Jurkat, Clone E6-1 (cell line): Measurements from ENCODE around the gene FARP2.

Experiments
- DNase-seq: peaks from one replicate; pipeline ENCODE4 v3.0.0-alpha.2; 2011; ENCODE audit warnings: low read depth, low spot score
- H3K4me3 ChIP-seq: 2 replicates; pipeline ENCODE4 v1.5.1; 2011; ENCODE audit warnings: mild to moderate bottlenecking, low read length, control low read depth, moderate library complexity

Gene FARP2

GRCh38 chr2:241534701-241535375 lies 178.8 kb downstream of the FARP2 start:
- H3K4me3 ChIP-seq, result no peak overlapping the region
- no peak for DNase-seq

DNA sequence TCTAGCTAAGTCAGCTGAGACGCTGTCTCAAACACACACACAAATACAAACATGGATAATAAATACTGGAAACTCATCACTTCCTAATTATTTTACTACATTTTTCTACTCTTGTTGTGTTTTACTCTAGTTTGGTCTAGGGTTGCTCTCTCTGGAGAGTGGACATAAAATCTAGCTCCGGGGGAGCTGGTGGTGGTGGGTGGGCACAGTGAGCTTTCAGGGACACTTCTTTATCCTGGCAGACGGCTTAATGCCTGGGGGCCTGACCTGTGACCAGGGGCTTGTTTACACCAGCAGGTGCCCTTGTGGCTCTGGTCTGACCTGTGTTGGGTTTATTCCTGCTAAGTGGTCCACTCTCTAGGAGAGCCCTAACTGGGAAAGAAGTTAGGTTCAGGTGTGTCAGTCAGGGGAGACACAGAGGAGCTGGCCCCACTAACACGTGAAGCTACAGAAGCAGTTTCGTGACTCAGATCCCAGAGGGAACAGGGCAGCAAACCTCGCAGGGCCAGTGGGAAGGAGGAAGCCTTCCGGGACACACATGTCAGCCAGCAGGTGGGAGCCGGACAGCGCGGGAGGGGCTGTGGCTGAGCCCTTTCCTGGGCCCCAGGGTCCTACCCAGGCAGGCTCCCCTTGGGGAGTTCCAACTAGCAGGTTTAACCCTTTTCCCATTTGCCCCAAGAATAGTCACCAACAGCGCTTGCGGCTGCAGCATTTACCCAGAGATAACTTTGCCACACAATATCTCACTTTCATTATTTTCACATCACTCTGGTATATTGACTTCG lies 180.0 kb downstream of the FARP2 start:
- H3K4me3 ChIP-seq, result no peak overlapping the region

DNA sequence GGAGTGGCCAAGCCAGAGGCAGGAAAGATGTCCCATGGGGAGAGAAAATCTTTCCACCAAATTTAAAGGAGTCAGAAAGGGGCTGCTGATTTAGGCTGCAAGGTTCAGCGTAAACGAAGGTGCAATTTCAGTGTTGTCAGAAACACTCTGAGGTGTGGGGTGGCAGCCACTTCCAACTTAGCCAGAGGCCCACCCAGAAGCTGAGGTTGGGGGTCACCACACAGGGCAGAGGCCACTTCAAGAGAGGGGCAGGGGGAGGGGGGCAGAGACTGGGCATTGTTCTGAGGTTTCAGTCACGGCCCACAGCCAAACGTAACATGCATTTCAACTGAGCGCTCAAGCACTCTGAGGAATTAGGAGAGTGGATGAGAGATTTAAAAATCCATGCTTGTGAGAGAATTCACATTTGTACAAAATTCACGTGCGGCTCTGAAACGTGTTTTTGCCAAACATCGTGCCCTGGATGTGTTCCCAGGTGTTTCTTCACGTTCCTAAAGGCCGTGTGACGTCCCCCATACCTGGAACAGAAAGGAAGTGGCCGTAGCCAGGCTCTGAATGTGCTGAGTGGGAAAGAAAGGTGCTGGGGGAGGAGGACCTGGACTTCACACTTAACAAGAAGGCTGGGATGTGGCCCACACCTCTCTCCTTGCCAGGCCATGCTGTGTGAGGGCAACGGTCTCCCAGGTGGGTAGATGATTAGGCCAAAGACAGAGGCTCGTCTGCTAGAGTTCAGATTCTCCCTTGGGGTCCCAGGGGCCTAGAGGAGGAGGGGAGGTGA lies 182.9 kb downstream of the FARP2 start:
- H3K4me3 ChIP-seq, result no peak overlapping the region
- DNase-seq, result no peak

More for the DNA sequence above, 180.0 kb downstream of the FARP2 start:
- no peak for DNase-seq

DNA sequence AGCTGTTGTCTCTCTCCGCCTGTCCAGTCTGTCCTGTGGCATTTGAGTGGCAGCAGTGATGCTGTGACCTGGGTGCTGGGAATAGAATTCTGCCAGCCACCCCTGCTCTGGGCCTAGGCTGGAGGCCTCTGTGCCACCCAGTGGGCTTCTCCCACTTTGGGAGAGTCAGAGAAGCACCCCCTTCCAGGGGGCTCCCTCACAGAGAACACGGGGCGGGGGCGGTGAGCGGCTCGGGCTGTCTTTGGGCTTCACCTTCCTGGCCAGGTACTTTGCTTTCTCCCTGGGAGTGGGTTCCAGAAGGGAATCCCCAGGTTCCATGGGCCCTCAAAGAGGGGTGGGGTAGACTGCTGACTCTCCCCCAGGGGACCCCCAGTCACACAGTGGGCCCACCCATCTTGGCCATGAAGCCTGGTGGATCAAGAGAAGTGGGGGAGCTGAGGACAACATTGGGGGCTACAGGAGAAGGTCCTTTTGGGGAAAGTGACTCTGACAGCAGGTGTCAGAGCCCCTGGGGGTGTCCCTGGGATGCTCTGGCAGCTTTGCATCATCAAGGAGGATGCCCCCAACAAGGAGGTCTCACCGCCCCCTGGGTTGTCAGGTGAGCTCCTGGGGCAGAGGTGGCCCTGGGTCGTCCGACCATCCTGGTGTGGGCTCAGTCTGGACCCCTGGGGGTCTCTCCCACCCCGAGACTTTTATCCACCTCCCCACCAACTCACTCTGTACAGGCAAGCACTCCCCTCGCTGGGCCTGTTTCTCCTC lies 183.7 kb downstream of the FARP2 start:
- no peak overlapping the region for H3K4me3 ChIP-seq
- DNase-seq, result no peak

DNA sequence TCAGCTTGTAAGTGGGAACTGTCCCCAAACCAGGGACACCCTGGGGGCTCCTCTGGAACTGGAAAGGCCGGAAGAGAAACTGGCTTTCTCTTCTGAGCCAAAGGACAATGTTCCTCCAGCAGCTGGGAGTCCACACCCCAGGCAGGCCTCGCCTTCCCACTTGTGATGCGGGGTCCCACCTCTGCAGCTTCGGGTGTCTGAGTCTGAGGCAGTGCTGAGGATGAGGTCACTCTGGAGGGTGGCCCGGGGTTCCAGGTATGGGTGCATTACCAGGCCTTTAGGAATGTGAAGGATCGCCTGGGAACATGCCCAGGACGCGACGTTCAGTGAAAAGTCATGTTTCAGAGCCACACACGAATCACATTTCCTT lies 184.3 kb downstream of the FARP2 start:
- no peak for DNase-seq
- H3K4me3 ChIP-seq, result no peak overlapping the region

GRCh38 chr2:241540771-241541561 lies 184.9 kb downstream of the FARP2 start:
- H3K4me3 ChIP-seq, result no peak overlapping the region
- no peak for DNase-seq

- H3K4me3 ChIP-seq, result no peak overlapping the region
These were observed 185.6 kb downstream of the FARP2 start for GRCh38 chr2:241541564-241542277.

DNA sequence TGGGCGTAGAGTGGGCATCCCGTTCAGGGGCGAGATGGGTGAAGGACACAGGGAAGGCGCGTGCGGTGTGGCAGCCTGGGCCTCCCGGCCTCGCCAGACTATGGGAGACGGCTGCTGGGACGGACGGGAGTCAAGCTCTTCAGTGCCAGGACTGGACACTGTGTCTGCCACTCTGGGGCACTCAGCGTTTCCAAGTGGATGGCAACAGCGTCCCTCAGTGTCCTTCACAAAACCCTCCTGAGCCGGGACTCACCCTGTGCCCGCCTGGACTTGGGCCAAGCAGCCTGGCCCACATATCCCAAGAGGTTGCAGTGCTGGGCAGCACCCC lies 186.2 kb downstream of the FARP2 start:
- H3K4me3 ChIP-seq, result no peak overlapping the region
- no peak for DNase-seq

More at GRCh38 chr2:241541564-241542277, 185.6 kb downstream of the FARP2 start:
- no peak for DNase-seq
